Stimulated activated CD8-positive, alpha-beta memory T cell treated with anti-CD3 and anti-CD28 coated beads, Interleukin-12 subunit alpha, Interleukin-12 subunit beta, amount 100 ng/mL, for 1 hour (primary cell): ENCODE results near the gene WIPI1.
"Not testable (repeated sequence)": the region's sequence is repeated elsewhere in the genome, so short reads cannot be mapped to it uniquely, and the experiment has no call there.

ENCODE experiments used
- DNase-seq: peaks from one replicate; pipeline ENCODE4 v3.0.0-alpha.2; 2020; ENCODE audit warnings: low read depth

Gene WIPI1

DNA sequence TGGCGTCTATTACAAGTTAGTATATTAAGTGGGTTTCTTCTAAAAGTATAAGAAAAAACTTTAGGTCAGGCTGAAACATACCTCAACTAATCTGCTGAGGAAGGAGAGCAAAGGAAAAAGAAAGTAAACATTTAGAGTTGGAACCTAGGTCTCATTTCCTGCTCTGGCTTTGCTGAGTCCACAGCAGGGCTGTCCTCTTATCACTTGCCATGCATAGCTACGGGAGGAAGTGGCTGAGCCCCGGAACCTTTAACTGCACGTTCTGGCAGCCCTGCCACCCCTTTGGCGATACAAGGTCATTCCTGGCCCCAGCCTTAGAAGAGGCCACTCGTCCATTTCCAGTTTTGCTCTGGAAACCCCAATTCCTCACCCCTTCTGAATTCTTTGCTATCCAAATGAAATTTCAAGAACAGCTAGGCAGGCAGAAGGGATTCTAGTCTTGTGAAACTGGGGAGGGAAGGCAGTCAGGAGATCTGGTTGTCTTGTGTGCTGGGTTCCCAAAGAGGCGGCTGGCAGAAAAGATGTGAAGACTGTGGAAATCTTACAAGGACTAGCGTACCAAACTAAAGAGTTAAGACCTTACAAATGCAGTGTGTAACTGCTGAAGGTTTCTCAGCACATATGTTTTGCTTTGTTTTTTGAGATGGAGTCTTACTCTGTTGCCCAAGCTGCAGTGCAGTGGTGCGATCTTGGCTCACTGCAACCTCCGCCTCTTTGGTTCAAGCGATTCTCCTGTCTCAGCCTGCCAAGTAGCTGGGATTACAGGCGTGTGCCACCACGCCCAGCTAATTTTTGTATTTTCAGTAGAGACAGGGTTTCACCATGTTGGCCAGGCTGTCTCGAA lies 19.1 kb downstream of the WIPI1 start:
- DNase-seq, result no peak

DNA sequence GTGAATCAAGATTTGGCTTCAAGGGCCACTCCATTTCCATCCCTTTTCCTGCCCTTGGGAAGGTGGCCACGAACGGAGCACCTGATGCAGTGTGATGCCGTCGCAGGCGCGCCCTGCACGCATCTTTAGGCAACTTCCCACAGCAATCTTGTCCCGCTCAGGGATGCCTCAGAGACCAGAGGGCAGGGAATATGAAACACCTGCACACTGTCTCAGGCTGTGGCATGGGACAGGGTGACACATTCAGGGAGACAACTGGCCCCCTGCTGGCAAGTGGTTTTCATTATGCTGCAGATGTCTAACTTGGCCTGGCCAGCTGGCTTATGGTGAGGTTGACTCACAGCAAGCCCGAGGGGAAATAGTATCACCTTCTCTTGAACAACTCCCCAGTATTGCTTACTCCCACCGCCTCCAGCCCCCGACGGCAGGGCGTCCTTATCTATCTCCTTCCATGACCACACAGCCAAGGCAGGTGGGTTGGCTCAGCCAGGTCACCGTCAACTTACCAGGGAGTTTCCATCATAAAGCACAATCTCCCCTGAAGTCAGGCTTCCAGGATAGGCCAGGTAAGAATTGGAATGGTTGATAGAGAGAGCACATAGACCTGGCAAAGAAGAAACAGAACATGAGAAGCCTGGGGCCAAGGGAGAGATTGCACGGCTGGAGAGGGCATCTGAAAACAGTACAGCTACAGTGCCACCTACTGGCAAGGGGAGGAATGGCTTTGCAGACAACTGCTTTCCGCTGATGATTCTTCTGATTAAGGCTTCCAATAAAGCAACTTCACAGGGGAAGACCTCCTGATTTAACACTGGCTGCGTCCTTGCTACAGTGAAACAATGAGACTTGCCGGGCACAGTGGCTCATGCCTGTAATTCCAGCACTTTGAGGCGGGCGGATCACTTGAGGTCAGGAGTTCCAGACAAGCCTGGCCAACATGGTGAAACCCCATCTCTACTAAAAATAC lies 21.1 kb downstream of the WIPI1 start:
- peak; percentile 70 for DNase-seq

DNA sequence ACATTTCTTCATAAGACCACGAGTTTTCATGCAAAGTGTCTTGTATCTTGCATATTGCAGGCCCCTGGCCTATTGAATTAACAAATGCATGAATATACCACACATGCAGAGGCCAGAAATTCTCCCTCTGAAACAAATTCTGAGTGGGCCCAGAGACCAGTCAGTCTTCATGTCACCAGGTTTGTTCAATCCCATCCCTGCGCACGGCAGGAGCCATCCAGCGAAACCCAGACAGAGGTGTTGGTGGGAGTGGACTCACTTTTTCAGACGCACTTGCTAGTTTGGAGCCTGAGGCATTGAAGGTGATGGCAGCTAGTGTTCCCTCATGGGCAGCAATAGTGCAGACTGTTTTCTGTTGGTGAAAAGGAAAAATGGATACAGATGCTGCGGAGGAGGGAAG lies 21.9 kb downstream of the WIPI1 start:
- no peak for DNase-seq

DNA sequence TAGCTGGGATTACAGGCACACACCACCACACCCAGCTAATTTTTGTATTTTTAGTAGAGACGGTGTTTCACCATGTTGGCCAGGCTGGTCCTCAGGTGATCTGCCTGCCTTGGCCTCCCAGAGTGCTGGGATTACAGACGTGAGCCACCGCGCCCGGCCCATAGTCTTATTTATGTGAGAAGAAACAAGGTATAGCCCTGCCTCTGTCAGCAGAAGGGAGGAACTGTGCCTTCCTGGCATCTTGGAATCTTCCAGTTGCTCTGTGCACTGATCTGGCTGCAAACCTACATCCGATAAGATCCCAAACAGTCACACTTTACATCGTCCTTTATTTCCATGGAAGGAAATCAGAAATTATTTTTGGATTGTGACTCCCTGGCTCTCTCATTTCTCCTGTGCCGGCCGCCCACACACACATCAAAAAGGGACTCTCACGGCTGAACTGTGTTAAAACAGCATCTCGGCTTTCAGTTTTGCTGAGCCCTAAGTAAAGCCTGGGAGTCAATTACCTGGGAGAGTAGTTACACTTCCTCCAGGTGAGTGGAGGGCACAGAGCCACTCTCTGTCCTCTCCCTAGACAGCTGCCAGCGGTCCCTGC lies 23.3 kb downstream of the WIPI1 start:
- DNase-seq, result no peak

DNA sequence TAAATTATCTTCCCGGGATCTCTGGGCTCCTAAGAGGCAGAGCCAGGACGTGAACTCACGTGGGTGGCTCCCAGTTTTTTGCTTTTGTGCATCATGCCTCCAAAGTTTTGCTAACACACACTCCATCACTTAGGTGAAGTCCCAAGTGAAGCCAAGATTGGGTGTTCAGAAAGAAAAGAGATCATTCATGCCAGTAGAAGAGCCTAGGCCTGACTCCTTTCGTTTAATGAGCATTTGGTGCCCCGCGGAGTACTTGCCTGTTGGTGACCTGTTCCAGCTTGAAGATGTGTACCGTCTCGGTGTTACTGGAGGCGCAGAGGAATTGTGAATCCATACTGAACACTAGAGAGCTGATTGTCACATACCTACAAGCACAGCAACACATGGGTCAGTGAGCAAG lies 24.1 kb downstream of the WIPI1 start:
- DNase-seq, result no peak

DNA sequence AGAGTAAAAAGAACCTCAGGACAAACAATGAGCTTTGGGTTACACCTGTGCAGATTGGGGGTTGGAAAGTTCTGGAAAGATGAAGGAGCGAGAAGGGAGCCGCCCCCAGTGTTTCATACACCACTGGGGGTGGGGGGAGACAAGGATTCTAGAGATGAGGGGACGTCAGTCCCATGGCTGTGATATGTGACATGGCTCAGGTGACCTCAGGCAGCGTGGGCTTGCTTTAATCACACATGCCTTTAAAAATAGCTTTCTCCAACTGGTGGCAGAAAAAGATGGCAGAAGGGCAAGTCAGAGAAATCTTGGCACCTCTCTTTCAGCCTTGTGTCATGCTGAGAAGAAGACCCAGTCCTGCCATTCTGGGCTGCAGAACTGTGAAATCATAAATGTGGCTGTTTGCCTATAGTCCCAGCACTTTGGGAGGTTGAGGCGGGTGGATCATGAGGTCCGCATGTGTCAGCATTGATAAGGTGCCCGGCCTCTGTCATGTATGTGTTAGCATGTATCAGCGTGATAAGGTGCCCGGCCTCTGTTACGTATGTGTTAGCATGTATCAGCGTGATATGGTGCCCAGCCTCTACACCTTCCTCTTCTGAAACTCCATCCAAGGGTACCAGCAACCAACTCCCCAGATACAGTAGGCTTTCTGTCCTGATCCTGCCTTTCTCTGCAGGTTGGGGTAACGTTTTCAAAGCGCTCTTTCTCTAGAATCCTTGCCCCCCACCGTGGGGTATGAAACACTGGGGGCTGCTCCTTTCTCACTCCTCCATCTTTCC lies 25.0 kb downstream of the WIPI1 start:
- DNase-seq, result no peak

DNA sequence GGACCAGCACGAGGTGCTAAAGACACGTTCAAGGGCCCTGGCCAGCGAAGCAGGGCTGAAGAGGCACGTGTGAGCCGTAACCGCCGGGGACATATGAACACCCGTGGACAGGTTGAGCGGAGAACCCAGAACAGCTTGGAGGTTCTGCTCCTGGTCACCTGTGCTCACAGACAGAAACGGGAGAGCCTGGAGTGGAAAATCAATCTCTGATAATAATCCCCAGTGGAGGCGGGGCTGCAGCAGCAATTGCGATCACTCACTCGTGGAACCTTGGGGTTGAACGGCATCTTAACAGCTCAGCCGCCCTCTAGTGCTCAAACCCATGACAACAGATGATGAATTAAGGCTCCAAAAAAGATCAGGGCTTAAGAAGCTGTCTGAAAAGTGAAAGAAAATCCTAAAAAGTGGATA lies 25.6 kb downstream of the WIPI1 start:
- no peak for DNase-seq

DNA sequence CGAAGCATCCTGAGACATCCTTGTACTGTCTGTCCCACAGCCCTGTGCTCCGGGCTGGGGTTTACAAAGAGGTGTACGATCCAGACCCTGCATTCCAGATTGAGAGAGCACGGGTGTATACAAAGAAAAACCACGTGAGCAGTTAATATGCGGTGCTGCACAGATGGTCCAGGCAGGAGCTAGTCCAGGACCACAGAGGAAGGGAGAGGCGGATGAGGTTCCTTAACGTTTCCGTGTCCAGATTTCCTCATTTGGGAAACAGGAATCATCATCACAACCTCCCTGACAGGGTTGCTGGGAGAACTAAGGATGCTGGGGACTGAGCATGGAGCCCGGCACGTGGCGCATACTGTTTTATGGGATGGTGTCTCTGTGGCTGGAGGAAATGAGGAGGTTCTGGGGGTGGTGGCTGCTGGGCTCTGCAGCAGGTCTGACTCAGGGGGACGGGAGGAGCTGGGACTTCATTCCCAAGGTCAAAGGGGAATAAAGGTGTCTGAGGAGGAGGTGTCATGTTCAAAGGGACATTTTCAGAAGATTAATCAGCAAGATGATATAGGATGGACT lies 26.2 kb downstream of the WIPI1 start:
- DNase-seq, result no peak

DNA sequence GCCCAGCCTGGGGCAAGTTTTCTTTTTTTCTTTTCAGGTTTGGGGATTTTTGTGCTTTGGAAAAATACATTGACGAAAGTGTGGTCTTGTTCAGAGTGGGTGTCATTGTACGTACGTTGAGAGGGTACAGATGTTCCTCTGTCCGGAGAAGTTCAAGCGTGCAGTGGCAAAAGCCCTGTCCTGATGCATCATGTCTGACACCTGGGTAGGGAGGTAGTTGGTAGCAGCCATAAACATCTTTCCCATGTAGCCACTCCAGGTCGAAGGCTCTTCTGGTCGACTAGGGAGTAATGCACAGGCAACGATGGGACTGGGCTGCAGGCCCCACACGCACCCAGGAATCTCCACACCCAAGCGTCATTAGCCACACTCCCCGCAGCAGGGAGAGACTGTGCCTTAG lies 27.4 kb downstream of the WIPI1 start:
- DNase-seq, result no peak

DNA sequence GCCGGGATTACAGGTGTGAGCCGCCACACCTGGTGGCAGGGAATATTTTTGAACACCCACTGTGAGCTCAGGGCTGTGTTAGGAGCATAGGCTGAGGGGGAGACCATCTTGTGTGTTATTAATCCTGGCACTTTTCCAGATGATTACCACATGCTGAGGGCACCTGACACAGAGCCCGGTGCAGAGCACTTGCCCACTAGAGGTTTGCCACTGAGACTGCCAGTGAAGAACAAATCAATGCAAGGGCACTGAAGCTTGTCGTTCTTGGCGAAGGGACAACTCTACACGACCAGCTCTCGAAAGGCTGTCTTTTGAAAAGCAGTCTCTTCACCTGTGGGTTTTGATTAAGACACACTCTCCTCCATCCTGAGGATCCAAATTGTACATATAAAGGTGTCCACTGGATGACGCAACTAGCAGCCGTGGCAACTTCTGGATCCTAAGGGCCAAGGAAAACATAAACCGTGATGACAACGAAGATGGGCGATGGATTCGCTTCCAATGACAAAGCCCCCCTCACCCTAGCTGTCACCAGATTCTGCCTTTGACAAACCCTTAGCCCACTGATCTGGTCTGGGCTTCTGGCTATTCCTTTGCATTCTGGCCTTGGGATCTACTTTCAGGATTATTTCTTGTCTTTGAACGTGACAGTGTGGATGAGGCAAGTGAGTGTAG lies 28.7 kb downstream of the WIPI1 start:
- DNase-seq, result no peak

DNA sequence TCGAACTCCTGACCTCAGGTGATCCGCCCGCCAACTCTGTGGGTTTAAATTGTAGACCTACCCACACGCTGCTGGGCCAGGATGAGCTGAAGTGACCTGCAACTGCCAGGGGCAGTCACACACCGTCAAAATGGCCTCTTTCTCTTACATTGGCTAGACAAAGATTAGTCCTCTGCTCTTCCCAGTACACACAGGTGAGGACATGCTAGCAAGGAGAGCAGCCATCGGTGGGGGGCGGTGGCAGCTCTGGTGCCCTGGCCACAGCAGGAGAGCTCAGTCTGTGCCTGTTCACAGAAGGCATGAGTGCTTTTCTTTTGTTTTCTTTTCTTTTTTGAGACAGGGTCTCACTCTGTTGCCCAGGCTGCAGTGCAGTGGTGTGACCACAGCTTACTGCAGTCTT lies 29.7 kb downstream of the WIPI1 start:
- no peak for DNase-seq

DNA sequence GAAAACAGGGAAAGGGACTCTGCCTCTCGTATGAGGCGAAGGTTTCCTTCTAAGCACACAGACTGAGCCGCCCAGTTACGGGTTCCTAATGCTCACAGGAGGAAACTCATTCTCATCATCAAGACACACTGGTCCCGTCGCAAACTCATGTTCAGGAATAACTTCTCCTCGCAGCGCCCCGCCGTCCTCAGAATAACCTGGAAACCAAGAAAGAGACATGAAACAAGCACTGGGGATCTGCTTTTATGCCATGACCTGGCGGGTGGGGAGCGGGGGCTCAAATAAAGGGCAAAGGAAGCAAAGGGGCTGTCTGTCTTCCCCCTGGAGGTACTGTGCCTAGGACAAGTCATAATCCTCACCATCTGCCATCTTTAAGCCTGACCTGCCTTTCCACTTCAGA lies 31.3 kb downstream of the WIPI1 start:
- DNase-seq, result no peak

DNA sequence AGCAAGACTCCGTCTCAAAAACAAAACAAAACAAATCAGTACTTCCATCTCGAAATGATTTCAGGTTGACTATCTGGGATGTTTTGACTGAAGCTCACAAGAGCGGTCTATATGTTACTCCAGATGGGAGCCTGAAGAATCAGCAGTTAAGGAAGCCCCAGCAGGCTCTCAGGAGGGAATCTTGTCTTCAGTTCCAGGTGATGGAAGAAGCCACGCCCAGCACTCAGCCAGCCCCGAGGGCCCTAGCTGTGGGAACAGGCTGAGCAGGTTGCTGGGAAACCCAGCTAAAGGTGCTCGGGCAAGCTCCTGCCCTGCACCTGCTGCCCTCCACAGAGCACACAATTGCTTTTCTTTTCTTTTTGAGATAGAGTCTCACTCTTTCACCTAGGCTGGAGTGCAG lies 32.4 kb downstream of the WIPI1 start:
- no peak for DNase-seq

DNA sequence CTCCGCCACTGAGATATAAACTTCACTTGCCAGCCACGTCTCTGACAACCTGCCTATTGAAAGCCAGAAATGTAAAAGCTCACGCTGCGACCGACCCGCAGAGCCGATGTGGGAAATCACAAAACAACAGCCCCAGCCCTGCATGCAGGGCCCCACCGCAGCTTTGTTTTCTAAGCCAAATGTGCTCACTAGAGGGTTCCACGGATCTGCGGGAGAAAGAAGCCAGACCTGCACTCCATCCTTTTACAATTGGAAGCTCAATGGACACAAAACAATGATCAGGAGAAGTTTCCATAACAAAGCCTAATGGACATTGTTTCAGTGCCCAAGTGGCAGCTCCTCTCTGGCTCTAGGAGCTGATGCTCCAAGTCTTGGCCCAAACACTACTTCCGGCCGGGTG lies 33.1 kb downstream of the WIPI1 start:
- DNase-seq, result no peak

DNA sequence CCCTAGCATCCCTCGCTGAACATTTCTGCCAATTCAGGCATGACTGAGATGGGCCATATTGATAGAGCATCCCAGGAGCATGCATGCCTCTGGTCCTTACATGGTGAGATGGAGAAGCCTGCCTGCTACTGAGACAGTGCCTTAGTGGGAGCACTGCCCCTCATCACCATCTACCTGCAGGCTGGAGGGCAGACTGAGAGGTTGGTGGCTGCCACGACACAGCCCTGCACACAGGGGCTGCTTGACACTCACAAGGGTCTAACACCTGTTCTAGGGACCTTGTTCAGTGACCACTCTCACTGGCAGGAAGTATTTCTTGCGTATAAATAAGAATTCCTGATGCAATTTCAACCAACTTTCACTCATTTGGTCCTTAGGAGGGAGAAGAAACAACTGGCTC lies 34.0 kb downstream of the WIPI1 start:
- DNase-seq, result no peak

DNA sequence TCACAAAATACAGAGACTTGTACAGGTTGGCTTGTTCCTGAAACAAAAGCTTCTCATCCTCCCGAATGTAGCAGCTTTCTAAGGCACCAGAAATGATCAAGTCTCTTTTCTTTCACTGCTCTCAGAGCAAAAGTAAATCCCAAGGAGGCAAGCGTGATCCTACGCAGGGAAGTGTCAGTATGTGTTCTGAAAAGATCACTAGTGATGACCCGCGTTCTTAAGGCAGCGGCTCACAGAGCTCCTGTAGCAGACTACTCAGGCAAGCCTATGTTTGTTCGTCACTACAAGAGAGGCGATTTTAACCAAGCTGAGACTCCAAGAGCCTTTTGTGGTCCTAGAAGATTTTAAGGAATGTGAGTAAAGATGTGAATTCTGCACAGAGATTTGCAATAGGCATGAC lies 34.5 kb downstream of the WIPI1 start:
- no peak for DNase-seq

DNA sequence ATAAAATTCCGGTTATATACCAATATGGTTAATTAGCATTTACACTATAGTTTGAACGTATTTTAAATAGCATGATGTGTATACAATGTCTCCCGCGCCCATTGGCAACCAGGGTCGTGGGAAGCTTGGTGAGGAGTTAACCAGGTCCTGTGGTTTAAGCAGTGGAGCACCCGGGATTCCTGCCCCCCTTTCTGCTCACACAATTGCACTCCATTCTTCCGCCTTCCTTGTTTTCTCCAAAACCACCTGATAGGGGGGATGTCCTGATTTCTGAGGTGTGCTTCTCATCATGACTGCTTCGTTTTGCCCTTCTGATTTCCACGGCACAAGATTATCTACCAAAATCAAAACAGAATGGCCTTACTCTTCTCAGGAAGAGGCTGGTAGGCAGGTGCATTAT lies 35.8 kb downstream of the WIPI1 start:
- no peak for DNase-seq

DNA sequence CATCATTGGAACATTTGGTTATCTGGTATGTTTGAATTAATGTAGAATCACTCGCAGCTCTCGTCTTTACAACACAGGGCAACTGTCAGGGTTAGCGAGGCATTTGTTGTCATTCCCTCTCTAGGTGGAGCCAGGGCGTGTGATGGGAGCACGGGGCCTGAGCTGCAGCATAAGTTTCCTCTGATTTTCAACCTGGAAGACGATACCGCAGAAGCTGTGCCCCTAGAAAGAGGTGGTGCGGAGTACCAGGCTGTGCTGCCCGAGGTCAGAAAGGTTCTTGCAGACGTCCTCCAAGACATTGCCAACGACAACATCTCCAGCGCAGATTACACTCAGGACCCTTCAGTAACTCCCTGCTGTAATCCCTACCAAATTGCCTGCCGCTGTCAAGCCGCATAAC lies 37.2 kb downstream of the WIPI1 start:
- no peak for DNase-seq

DNA sequence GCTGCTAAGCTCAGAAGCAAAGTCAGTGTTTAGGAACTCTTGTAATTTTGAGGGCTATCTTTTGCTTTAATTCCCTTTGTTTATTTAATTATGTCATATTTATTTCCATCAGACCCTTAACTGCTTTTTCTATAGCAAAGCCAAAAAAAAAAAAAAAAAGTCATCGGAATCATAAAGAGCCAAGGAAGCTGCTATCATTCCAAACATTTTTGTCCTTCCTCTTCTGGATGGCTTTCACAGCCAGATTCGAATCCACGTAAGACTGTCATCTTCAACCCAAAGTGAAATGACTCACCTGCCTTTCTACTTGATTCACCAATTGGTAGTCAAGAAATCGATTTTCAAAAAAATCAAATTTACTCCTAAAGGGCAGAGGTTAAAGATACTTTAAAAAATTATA lies 38.4 kb downstream of the WIPI1 start:
- DNase-seq, result no peak

DNA sequence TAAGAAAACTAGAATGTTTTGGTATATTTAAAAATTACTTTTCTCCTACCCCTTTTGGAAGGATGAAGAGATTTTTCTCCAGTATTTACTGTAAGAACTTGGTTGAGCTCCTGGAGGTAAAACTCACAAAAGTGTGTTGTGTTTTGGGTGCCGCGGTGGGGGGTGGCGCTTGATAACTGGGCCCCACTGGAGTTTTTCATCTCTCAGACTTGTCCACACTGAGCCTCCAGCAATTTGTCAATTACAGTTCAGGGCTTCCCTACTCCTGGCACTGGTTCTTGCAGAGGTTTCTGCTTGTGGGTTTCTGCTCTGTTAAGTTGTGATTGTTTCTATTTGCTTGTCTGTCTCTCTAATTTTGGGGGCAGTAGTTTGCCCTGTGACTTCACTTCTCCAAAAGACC lies 40.0 kb downstream of the WIPI1 start:
- no peak for DNase-seq

DNA sequence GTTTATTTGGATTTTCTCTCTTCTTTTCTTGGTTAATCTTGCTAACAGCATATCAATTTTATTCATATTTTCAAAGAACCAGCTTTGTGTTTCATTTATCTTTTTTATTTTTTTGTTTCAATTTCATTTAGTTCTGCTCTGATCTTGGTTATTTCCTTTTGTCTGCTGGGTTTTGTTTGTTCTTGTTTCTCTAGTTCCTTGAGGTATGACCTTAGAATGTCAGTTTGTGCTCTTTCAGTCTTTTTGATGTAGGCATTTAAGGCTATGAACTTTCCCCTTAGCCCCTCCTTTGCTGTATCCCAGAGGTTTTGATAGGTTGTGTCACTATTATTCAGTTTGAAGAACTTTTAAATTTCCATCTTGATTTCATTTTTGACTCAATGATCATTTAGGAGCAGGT lies 42.4 kb downstream of the WIPI1 start:
- not testable (repeated sequence) for DNase-seq
